GM06990 (cell line): ENCODE data around the gene GRK5.

Experiments used
- DNase-seq: peaks from one replicate; pipeline ENCODE4 v3.0.0-alpha.2; 2011; ENCODE audit not compliant: insufficient read length; ENCODE audit errors: extremely low read depth
- H3K27me3 ChIP-seq: replicated peaks from 2 replicates; pipeline ENCODE4 v1.6.0; 2011; ENCODE audit warnings: low read length; ENCODE audit not compliant: control insufficient read depth, insufficient read depth
- H3K36me3 ChIP-seq: 2 replicates; pipeline ENCODE4 v1.5.1; 2011; ENCODE audit warnings: low read length; ENCODE audit not compliant: control insufficient read depth, insufficient read depth
- H3K4me3 ChIP-seq: replicated peaks from 2 replicates; pipeline ENCODE4 v1.5.1; 2011; ENCODE audit warnings: low read depth, mild to moderate bottlenecking, control low read depth, low read length
- TF ChIP-seq, protein P1 (sequence below): IDR thresholded peaks from 2 replicates; pipeline ENCODE4 v1.5.1; 2011; ENCODE audit warnings: low read length, control low read depth, mild to moderate bottlenecking, inconsistent platforms; ENCODE audit not compliant: insufficient read depth, poor library complexity, severe bottlenecking

Gene GRK5

DNA sequence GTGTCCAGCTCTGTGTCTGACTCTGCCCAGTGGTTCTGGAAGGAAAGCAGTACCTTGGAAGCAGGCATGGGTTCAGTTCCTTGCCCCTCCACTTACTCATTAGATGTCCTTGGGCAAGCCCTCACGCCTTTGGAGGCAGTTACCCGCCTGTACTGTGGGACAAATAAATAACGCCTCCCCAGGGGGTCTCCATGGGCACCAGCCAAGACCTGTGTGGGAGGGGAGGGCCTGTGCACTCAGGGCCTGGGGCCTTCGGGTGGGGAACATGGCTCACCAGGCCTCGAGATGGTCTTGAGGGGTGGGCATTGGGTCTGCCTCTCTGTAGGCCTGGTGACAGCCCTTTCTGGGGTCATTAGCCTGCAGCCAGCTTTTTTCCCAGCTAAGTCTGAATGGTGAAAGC, 142.0 kb downstream of the GRK5 start:
- no peaks in the 10 kb centered on the region for H3K27me3 ChIP-seq
- H3K4me3 ChIP-seq, result no peak overlapping the region
- H3K36me3 ChIP-seq, result peaks cover 1% of the 10 kb centered on the region
- no peak for DNase-seq
- TF ChIP-seq, protein P1, sequence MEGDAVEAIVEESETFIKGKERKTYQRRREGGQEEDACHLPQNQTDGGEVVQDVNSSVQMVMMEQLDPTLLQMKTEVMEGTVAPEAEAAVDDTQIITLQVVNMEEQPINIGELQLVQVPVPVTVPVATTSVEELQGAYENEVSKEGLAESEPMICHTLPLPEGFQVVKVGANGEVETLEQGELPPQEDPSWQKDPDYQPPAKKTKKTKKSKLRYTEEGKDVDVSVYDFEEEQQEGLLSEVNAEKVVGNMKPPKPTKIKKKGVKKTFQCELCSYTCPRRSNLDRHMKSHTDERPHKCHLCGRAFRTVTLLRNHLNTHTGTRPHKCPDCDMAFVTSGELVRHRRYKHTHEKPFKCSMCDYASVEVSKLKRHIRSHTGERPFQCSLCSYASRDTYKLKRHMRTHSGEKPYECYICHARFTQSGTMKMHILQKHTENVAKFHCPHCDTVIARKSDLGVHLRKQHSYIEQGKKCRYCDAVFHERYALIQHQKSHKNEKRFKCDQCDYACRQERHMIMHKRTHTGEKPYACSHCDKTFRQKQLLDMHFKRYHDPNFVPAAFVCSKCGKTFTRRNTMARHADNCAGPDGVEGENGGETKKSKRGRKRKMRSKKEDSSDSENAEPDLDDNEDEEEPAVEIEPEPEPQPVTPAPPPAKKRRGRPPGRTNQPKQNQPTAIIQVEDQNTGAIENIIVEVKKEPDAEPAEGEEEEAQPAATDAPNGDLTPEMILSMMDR, result no peak

DNA sequence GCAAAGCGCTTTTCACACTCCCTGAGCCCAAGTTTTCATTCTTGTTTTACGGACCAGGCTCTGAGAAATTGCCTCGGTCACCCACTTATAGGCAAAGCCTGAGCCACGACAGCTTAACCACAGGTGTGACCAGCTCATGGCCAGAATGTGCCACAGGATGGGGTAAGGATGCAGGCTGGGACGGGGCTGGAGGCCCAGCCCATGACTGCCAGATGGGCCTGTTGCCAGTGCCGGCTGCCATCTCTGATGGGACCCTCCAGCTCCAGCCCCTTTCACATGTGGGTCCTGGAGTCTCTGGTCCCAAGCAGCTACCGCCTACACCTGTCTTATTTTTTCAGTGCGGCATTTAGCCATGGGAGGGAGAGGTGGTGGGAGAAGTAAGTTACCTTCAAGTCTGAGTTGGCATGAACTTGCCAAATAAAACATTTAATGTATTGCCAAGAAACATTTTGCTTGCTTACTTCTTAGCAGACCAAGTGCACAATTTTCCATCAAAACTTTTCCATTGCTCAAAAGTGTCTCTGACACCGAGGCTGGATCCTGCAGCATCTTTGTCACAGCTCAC, 142.6 kb downstream of the GRK5 start:
- DNase-seq, result no peak
- Histone ChIP-seq H3K36me3 (peaks cover 1% of the 10 kb centered on the region), H3K27me3 (no peaks in the 10 kb centered on the region), H3K4me3 (no peak overlapping the region)
- TF ChIP-seq, protein P1, result no peak

DNA sequence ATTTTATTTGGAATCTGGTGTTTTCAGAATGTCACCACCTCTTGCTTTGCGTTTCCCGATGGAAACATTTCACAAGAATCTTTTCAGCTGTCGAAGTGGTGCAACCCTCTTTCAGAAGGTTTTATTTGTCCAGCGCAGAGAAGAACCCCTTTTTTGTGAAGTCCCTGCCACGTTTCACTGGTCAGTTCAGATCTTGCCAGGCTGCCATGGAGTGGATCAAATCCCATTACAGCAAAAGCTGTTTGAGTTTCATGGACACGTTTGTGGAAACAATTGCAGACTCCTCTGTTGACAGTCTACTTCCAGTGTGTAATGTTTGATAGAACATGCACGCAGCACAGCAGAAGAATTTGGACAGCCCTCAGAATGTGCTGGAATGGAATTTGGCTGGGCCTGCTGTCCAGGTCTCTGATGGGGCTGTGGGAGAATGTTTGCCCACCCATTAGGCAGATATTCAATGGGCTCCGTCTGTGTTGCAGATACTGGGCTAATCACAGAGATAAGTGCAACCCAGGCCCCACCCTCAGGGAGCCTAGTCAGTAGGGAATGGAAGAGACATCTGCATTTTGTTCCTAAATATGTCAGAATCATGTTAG, 143.2 kb downstream of the GRK5 start:
- H3K4me3 ChIP-seq, result no peak overlapping the region
- TF ChIP-seq, protein P1, result no peak
- peaks cover 1% of the 10 kb centered on the region for H3K36me3 ChIP-seq
- no peaks in the 10 kb centered on the region for H3K27me3 ChIP-seq
- DNase-seq, result no peak

DNA sequence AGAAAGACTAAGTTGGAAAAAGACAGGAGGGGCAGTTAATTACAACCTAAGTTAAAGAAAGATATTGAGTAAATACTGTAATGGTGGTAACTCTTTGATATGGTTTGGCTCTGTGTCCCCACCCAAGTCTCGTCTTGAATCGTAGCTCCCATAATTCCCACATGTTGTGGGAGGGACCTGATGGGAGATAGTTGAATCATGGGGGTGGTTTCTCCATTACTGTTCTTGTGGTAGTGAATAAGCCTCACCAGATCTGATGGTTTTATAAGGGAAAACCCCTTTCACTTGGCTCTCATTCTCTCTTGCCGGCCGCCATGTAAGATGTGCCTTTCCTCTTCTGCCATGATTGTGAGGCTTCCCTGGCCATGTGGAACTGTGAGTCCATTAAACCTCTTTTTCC, 143.8 kb downstream of the GRK5 start:
- TF ChIP-seq, protein P1, result no peak

DNA sequence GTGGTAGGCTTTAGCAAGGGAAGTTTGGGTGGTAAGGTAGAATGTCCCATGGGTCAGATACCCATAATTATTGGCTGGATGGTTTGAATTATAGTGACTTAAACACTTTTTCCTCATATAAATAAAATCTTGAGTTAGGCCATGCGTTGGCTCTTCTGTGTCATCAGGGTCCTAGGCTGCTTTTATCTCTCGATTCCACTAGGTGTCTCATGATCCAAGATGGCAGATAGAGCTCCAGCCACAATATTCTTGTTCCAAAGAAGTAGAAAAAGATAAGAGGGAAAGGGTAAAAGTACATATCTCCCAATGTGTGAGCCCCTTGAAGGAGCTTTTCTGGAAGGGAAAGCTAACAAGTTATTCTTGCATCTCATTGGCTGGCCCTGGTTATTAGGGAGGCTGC, 144.7 kb downstream of the GRK5 start:
- Histone ChIP-seq H3K36me3 (peaks cover 1% of the 10 kb centered on the region), H3K4me3 (no peak overlapping the region), H3K27me3 (no peaks in the 10 kb centered on the region)
- TF ChIP-seq, protein P1, result peak; percentile 10
- no peak for DNase-seq

More for the DNA sequence above, 143.8 kb downstream of the GRK5 start:
- Histone ChIP-seq H3K27me3 (no peaks in the 10 kb centered on the region), H3K4me3 (no peak overlapping the region), H3K36me3 (peaks cover 1% of the 10 kb centered on the region)
- DNase-seq, result no peak

DNA sequence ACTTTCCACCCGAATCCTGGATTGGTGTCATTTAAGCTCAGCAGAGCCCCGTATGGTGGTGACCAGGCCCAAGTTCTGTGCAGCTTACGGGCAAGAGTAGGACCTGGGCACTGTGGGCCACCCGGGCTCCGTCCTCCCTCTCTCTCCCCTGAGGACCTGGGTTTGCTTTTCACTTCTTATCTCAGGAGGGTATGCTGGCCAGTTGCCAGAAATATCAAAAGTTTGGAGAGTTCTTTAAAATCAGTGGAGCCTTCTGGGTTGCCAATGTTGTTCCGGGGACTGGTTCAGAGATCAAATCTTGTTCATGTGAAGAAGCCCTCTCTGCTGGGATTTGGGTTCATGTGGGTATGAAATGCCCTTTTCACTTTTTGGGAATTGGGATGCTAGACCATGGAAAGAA, 145.4 kb downstream of the GRK5 start:
- Histone ChIP-seq H3K27me3 (no peaks in the 10 kb centered on the region), H3K36me3 (peaks cover 1% of the 10 kb centered on the region), H3K4me3 (no peak overlapping the region)
- TF ChIP-seq, protein P1, result no peak
- DNase-seq, result no peak
